ENCODE data around the gene DRC7.

DNA sequence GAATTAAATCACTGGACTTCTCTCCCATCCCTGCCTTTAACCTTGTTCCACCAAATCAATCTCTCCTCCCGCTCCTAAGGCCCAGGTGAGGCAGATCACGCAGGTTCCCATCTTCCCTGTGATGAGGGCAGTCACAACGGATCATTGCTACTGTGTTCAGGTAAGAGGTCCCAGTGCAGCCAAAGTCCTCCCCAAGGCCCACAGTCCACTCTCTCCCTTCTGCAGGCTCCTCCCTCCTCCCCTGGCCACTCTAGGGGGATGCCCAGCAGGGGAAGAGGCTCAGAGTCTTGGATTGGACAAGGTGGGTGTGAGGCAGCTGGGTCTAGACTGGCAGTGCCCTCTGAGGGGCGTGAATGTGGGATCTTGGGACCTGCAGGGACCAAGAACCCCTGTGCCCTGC, 29.1 kb upstream of the DRC7 start:
- TF ChIP-seq, protein P1, sequence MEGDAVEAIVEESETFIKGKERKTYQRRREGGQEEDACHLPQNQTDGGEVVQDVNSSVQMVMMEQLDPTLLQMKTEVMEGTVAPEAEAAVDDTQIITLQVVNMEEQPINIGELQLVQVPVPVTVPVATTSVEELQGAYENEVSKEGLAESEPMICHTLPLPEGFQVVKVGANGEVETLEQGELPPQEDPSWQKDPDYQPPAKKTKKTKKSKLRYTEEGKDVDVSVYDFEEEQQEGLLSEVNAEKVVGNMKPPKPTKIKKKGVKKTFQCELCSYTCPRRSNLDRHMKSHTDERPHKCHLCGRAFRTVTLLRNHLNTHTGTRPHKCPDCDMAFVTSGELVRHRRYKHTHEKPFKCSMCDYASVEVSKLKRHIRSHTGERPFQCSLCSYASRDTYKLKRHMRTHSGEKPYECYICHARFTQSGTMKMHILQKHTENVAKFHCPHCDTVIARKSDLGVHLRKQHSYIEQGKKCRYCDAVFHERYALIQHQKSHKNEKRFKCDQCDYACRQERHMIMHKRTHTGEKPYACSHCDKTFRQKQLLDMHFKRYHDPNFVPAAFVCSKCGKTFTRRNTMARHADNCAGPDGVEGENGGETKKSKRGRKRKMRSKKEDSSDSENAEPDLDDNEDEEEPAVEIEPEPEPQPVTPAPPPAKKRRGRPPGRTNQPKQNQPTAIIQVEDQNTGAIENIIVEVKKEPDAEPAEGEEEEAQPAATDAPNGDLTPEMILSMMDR (conservative IDR thresholded peaks at IDR 0.05): no peak
- TF ChIP-seq EZH2 (IDR thresholded peaks at IDR 0.05; ENCODE audit: low read depth): no peak
